ENCODE measurements around the gene SH3GL3.

The SH3GL3 gene

GRCh38 chr15:83585601-83586335 is 138.6 kb downstream of the SH3GL3 start:
- no peak for DNase-seq (ENCODE audit: insufficient read length, low spot score)
- TF ChIP-seq CTCF (IDR thresholded peaks at IDR 0.05; ENCODE audit: insufficient read depth, missing control alignments), result no peak
- no peak for FAIRE-seq

- FAIRE-seq, result no peak
- TF ChIP-seq CTCF (IDR thresholded peaks at IDR 0.05; ENCODE audit: insufficient read depth, missing control alignments), result no peak
These were observed 139.9 kb downstream of the SH3GL3 start for GRCh38 chr15:83587091-83587490.

GRCh38 chr15:83588441-83588840 is 141.3 kb downstream of the SH3GL3 start:
- no peak for FAIRE-seq
- no peak for TF ChIP-seq CTCF (IDR thresholded peaks at IDR 0.05; ENCODE audit: insufficient read depth, missing control alignments)

More at GRCh38 chr15:83587091-83587490, 139.9 kb downstream of the SH3GL3 start:
- no peak for DNase-seq (ENCODE audit: insufficient read length, low spot score)

GRCh38 chr15:83592370-83593040 is 145.4 kb downstream of the SH3GL3 start:
- no peak for DNase-seq (ENCODE audit: insufficient read length, low spot score)
- FAIRE-seq, result no peak
- no peak for TF ChIP-seq CTCF (IDR thresholded peaks at IDR 0.05; ENCODE audit: insufficient read depth, missing control alignments)

More at GRCh38 chr15:83588441-83588840, 141.3 kb downstream of the SH3GL3 start:
- no peak for DNase-seq (ENCODE audit: insufficient read length, low spot score)

GRCh38 chr15:83595191-83595590 is 148.1 kb downstream of the SH3GL3 start:
- TF ChIP-seq CTCF (IDR thresholded peaks at IDR 0.05; ENCODE audit: insufficient read depth, missing control alignments), result no peak
- DNase-seq (ENCODE audit: insufficient read length, low spot score), result no peak
- no peak for FAIRE-seq

GRCh38 chr15:83598031-83598430 is 150.9 kb downstream of the SH3GL3 start:
- no peak for TF ChIP-seq CTCF (IDR thresholded peaks at IDR 0.05; ENCODE audit: insufficient read depth, missing control alignments)
- no peak for FAIRE-seq
- DNase-seq (ENCODE audit: insufficient read length, low spot score), result no peak

- DNase-seq (ENCODE audit: insufficient read length, low spot score) (no peak), FAIRE-seq (no peak)
- no peak for TF ChIP-seq CTCF (IDR thresholded peaks at IDR 0.05; ENCODE audit: insufficient read depth, missing control alignments)
These were observed 154.9 kb downstream of the SH3GL3 start for GRCh38 chr15:83602021-83602420.
